ENCODE results near the gene RNASE12. TPM values are rescaled to one million over a fixed set of nuclear protein-coding genes. Genes with fewer than 3 reads are reported as not detected.

RNASE12 gene
- total RNA-seq, 1 donor from 2014 or later, result not detected

DNA sequence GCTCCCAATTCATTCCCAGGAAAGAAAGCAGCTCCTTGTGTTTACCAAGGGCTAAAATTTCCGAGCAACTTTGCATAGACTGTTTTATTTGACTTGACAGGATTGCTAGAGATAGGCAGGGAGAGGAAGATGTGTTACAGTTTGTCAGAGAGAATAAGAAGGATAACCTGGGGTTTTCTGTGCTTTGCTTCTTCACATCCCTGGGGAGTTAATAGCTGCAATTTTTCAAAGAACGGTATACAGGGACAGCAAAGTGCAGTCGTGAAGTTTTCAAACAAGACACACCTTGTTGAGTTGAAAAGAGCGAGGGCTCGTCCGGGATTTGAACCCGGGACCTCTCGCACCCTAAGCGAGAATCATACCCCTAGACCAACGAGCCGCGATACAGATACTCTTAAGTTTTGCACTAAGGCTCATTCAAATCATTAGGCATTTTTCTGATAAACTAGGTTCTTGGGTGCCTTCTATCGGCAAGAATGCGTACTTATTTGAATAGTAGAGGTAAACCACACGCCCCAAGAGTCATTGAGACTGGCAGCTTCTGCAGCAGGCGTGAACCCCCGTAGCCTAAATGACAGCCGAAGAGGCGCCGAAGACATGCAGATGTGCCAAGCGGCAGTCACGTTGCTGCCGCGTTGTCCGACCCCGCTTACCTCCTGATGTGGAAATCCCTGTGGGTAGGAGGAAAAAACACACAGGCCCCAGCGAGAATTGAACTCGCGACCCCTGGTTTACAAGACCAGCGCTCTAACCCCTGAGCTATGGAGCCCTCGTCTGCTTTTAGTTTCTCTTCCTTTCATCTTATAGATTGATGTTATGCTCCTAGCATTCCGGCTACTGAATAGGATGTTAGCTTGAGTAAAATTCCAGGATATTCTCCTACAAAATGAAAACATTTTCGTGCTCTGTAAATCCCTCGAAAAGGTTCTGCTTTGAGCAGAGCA is 22.2 kb upstream of the RNASE12 start:
- Mint-ChIP-seq H3K4me1 (ENCODE audit: unreplicated experiment) (no peaks in the 10 kb centered on the region), H3K36me3 (ENCODE audit: unreplicated experiment) (no peaks in the 10 kb centered on the region), H3K4me3 (ENCODE audit: unreplicated experiment) (no peak overlapping the region)

GRCh38 chr14:20612403-20612802 is 21.2 kb upstream of the RNASE12 start:
- Mint-ChIP-seq H3K27ac (ENCODE audit: unreplicated experiment) (no peak overlapping the region), H3K36me3 (ENCODE audit: unreplicated experiment) (no peaks in the 10 kb centered on the region), H3K4me3 (ENCODE audit: unreplicated experiment) (no peak overlapping the region), H3K9me3 (ENCODE audit: unreplicated experiment) (no peaks in the 10 kb centered on the region), H3K4me1 (ENCODE audit: unreplicated experiment) (no peaks in the 10 kb centered on the region), H3K27me3 (ENCODE audit: unreplicated experiment) (peaks cover under 1% of the 10 kb centered on the region)
- no peak for DNase-seq (ENCODE audit: extremely low spot score, unreplicated experiment)
- TF ChIP-seq CTCF (IDR thresholded peaks at IDR 0.05), result no peak

More for the DNA sequence above, 22.2 kb upstream of the RNASE12 start:
- DNase-seq (ENCODE audit: extremely low spot score, unreplicated experiment), result no peak
- TF ChIP-seq CTCF (IDR thresholded peaks at IDR 0.05), result peak; percentile 69
- Mint-ChIP-seq H3K27ac (ENCODE audit: unreplicated experiment) (no peak overlapping the region), H3K9me3 (ENCODE audit: unreplicated experiment) (no peaks in the 10 kb centered on the region), H3K27me3 (ENCODE audit: unreplicated experiment) (peaks cover 9% of the 10 kb centered on the region)

- no peak overlapping the region for H3K4me3 Mint-ChIP-seq (ENCODE audit: unreplicated experiment)
- H3K36me3 Mint-ChIP-seq (ENCODE audit: unreplicated experiment), result no peaks in the 10 kb centered on the region
- no peak for DNase-seq (ENCODE audit: extremely low spot score, unreplicated experiment)
- H3K27me3 Mint-ChIP-seq (ENCODE audit: unreplicated experiment), result no peaks in the 10 kb centered on the region
- no peak for TF ChIP-seq CTCF (IDR thresholded peaks at IDR 0.05)
- no peaks in the 10 kb centered on the region for H3K9me3 Mint-ChIP-seq (ENCODE audit: unreplicated experiment)
- no peaks in the 10 kb centered on the region for H3K4me1 Mint-ChIP-seq (ENCODE audit: unreplicated experiment)
- no peak overlapping the region for H3K27ac Mint-ChIP-seq (ENCODE audit: unreplicated experiment)
These were observed 20.1 kb upstream of the RNASE12 start for GRCh38 chr14:20611277-20611676.

- Mint-ChIP-seq H3K4me1 (ENCODE audit: unreplicated experiment) (no peaks in the 10 kb centered on the region), H3K4me3 (ENCODE audit: unreplicated experiment) (no peak overlapping the region), H3K36me3 (ENCODE audit: unreplicated experiment) (no peaks in the 10 kb centered on the region), H3K27ac (ENCODE audit: unreplicated experiment) (no peak overlapping the region), H3K27me3 (ENCODE audit: unreplicated experiment) (no peaks in the 10 kb centered on the region), H3K9me3 (ENCODE audit: unreplicated experiment) (no peaks in the 10 kb centered on the region)
- no peak for TF ChIP-seq CTCF (IDR thresholded peaks at IDR 0.05)
- no peak for DNase-seq (ENCODE audit: extremely low spot score, unreplicated experiment)
These were observed 19.0 kb upstream of the RNASE12 start for GRCh38 chr14:20610002-20610765.
